Karpas-422 (cell line): ENCODE data around the gene SPTLC2. TPM values are rescaled to one million over a fixed set of nuclear protein-coding genes. Genes with fewer than 3 reads are reported as not detected.
"Not testable (repeated sequence)": the region's sequence is repeated elsewhere in the genome, so short reads cannot be mapped to it uniquely, and the experiment has no call there.

ENCODE experiments used
- DNase-seq: peaks from one replicate; pipeline ENCODE4 v3.0.0-alpha.2; 2015
- H2AFZ ChIP-seq: fragments of 200-600 bp; sonication (generic); 2 replicates; pipeline ENCODE4 v1.6.1; 2014; ENCODE audit warnings: antibody characterized with exemption, low read length, mixed read lengths
- H3K27ac ChIP-seq: fragments of 200-600 bp; sonication (generic); 2 replicates; pipeline ENCODE4 v1.5.1; 2014; ENCODE audit warnings: mild to moderate bottlenecking, low read length, moderate library complexity
- H3K27me3 ChIP-seq: fragments of 200-600 bp; sonication (generic); 2 replicates; pipeline ENCODE4 v1.6.1; 2014; ENCODE audit warnings: low read length, mixed read lengths
- H3K36me3 ChIP-seq: fragments of 200-600 bp; sonication (generic); 2 replicates; pipeline ENCODE4 v1.6.1; 2014; ENCODE audit warnings: low read length, mixed read lengths; ENCODE audit not compliant: insufficient read depth
- H3K4me1 ChIP-seq: fragments of 200-600 bp; sonication (generic); 2 replicates; pipeline ENCODE4 v1.6.1; 2014; ENCODE audit warnings: mild to moderate bottlenecking, low read length, mixed read lengths
- H3K4me2 ChIP-seq: fragments of 200-600 bp; sonication (generic); 2 replicates; pipeline ENCODE4 v1.6.1; 2014; ENCODE audit warnings: low read length, low read depth, mild to moderate bottlenecking; ENCODE audit not compliant: poor library complexity, severe bottlenecking
- H3K4me3 ChIP-seq: fragments of 200-600 bp; sonication (generic); 2 replicates; pipeline ENCODE4 v1.5.1; 2014; ENCODE audit warnings: mild to moderate bottlenecking, antibody characterized with exemption, low read length, mixed read lengths
- H3K79me2 ChIP-seq: fragments of 200-600 bp; sonication (generic); 2 replicates; pipeline ENCODE4 v1.6.1; 2014; ENCODE audit warnings: mild to moderate bottlenecking, low read length, mixed read lengths
- H3K9ac ChIP-seq: fragments of 200-600 bp; sonication (generic); 2 replicates; pipeline ENCODE4 v1.6.0; 2014; ENCODE audit warnings: low read length
- H3K9me2 ChIP-seq: fragments of 200-600 bp; sonication (generic), shearing (Covaris generic); replicated peaks from 2 replicates; pipeline ENCODE4 v1.6.0; 2014; ENCODE audit warnings: mild to moderate bottlenecking, low read length, moderate library complexity; ENCODE audit not compliant: insufficient read depth
- H3K9me3 ChIP-seq: fragments of 300-700, 200-600 bp; sonication (generic); 2 replicates; pipeline ENCODE4 v1.6.1; 2014; ENCODE audit warnings: low read length, mixed read lengths
- H4K20me1 ChIP-seq: fragments of 200-600 bp; sonication (generic); 2 replicates; pipeline ENCODE4 v1.6.1; 2014; ENCODE audit warnings: mild to moderate bottlenecking, antibody characterized with exemption, low read length, low read depth; ENCODE audit not compliant: insufficient read depth
- total RNA-seq: library from RNA; depleted of rRNA; stranded (reverse); fragments of >200 nt; shearing (Covaris generic); gene quantifications from 2 replicates; pipeline ENCODE4 v1.2.3, GENCODE V29; 2014; ENCODE audit warnings: low replicate concordance

SPTLC2 gene
- total RNA-seq, 1 experiment from 2014 or later, result 97.0 TPM

GRCh38 chr14:77638771-77639171 lies 22.3 kb upstream of the SPTLC2 start:
- Histone ChIP-seq H4K20me1 (no peaks in the 10 kb centered on the region), H3K9me3 (peaks cover 4% of the 10 kb centered on the region), H3K36me3 (no peaks in the 10 kb centered on the region), H3K27me3 (no peaks in the 10 kb centered on the region), H3K9me2 (no peaks in the 10 kb centered on the region), H3K27ac (no peak overlapping the region), H3K79me2 (no peaks in the 10 kb centered on the region), H3K4me1 (peaks cover 16% of the 10 kb centered on the region), H3K9ac (no peak overlapping the region), H2AFZ (no peak overlapping the region), H3K4me2 (no peak overlapping the region), H3K4me3 (no peak overlapping the region)
- DNase-seq, result no peak

GRCh38 chr14:77635869-77636268 lies 19.4 kb upstream of the SPTLC2 start:
- H3K4me1 ChIP-seq, H3K4me3 ChIP-seq, DNase-seq, H3K27me3 ChIP-seq, H3K9me2 ChIP-seq, H3K9me3 ChIP-seq, H3K27ac ChIP-seq, H3K4me2 ChIP-seq, H3K36me3 ChIP-seq, H3K9ac ChIP-seq, H2AFZ ChIP-seq, H3K79me2 ChIP-seq, H4K20me1 ChIP-seq: not testable (repeated sequence)

- not testable (repeated sequence) for DNase-seq, H3K9me2 ChIP-seq, H3K4me2 ChIP-seq, H3K27ac ChIP-seq, H3K9ac ChIP-seq, H3K9me3 ChIP-seq, H3K79me2 ChIP-seq, H3K27me3 ChIP-seq, H3K36me3 ChIP-seq, H2AFZ ChIP-seq, H3K4me1 ChIP-seq, H4K20me1 ChIP-seq, H3K4me3 ChIP-seq
These were observed 19.0 kb upstream of the SPTLC2 start for GRCh38 chr14:77635466-77635865.

GRCh38 chr14:77630111-77630510 lies 13.7 kb upstream of the SPTLC2 start:
- Histone ChIP-seq H3K9me3 (peaks cover 9% of the 10 kb centered on the region), H3K36me3 (no peaks in the 10 kb centered on the region), H4K20me1 (no peaks in the 10 kb centered on the region), H3K4me3 (no peak overlapping the region), H3K9ac (no peak overlapping the region), H2AFZ (no peak overlapping the region), H3K27ac (no peak overlapping the region), H3K9me2 (no peaks in the 10 kb centered on the region), H3K79me2 (no peaks in the 10 kb centered on the region), H3K4me2 (no peak overlapping the region), H3K4me1 (no peaks in the 10 kb centered on the region), H3K27me3 (peaks cover 2% of the 10 kb centered on the region; the same call in 1 of the 2 replicates)
- DNase-seq, result no peak

DNA sequence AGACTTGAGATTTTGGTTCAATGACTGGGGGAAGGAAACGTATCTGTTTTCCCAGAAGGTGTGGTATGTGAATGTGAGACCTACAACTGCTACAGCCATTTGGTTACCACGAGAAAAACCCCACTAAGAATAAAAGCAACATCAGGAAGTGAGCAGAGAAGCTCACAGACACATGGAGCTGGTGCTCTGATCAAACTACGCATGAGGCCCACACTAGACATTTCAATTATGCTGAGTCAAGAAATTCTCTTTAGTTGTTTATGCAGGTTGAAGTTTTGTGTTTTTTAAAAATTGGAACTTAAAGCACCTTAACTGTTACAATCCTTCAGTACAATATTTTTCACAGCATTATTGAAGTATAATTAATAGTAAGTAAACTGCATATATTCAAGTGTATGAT lies 8.9 kb upstream of the SPTLC2 start:
- no peak for DNase-seq
- Histone ChIP-seq H4K20me1 (no peaks in the 10 kb centered on the region), H3K79me2 (no peaks in the 10 kb centered on the region), H3K4me2 (no peak overlapping the region), H3K27me3 (peaks cover 2% of the 10 kb centered on the region; the same call in 1 of the 2 replicates), H3K4me3 (no peak overlapping the region), H3K27ac (no peak overlapping the region), H3K4me1 (0 out of 2 replicates have a peak, but pooled peaks cover 2% of the 10 kb centered on the region), H3K9me2 (no peaks in the 10 kb centered on the region), H3K36me3 (no peaks in the 10 kb centered on the region), H2AFZ (no peak overlapping the region), H3K9me3 (0 out of 2 replicates have a peak, but pooled peaks cover 4% of the 10 kb centered on the region), H3K9ac (no peak overlapping the region)

- H3K4me2 ChIP-seq, result no peak overlapping the region
- H4K20me1 ChIP-seq, result no peaks in the 10 kb centered on the region
- no peak overlapping the region for H3K9ac ChIP-seq
- H3K4me1 ChIP-seq, result 0 out of 2 replicates have a peak, but pooled peaks cover 2% of the 10 kb centered on the region
- no peaks in the 10 kb centered on the region for H3K79me2 ChIP-seq
- H3K9me3 ChIP-seq, result no peaks in the 10 kb centered on the region
- no peak for DNase-seq
- H3K4me3 ChIP-seq, result no peak overlapping the region
- H3K27me3 ChIP-seq, result no peaks in the 10 kb centered on the region
- H3K9me2 ChIP-seq, result no peaks in the 10 kb centered on the region
- no peak overlapping the region for H2AFZ ChIP-seq
- H3K36me3 ChIP-seq, result no peaks in the 10 kb centered on the region
- no peak overlapping the region for H3K27ac ChIP-seq
These were observed 6.8 kb upstream of the SPTLC2 start for GRCh38 chr14:77623201-77623600.

- H3K27me3 ChIP-seq, result no peaks in the 10 kb centered on the region
- H3K4me2 ChIP-seq, result no peak overlapping the region
- no peak overlapping the region for H2AFZ ChIP-seq
These were observed 6.0 kb upstream of the SPTLC2 start for GRCh38 chr14:77622366-77622961.

DNA sequence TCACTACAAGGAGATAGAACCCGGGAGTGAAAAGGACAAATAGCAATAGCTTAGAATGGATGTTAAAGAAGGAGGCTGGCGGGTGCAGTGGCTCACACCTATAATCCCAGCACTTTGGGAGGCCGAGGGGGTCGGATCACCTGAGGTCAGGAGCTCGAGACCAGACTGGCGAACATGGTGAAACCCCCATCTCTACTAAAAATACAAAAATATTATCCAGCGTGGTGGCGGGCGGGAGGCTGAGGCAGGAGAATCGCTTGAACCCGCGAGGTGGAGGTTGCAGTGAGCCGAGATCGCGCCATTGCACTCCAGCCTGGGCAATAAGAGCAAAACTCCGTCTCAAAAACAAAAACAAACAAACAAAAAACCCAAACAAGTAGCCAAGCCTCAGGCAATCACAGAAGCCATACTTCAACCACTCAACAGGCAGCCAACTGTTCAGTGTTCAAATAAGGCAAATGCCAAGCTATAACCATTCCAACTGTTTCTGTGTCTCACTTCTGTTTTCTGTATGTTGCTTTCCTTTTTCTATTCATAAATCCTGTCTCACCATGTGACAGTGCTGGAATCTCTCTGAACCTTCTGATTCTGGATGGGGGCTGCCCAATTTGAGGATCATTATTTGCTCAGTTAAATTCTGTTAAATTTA lies 3.9 kb upstream of the SPTLC2 start:
- H4K20me1 ChIP-seq, result no peaks in the 10 kb centered on the region; the same call in 1 of the 2 replicates
- H3K27me3 ChIP-seq, result no peaks in the 10 kb centered on the region
- no peaks in the 10 kb centered on the region for H3K36me3 ChIP-seq
- no peak for DNase-seq
- H3K4me3 ChIP-seq, result no peak overlapping the region
- H3K27ac ChIP-seq, result no peak overlapping the region
- H2AFZ ChIP-seq, result no peak overlapping the region
- peaks cover 8% of the 10 kb centered on the region for H3K79me2 ChIP-seq
- no peaks in the 10 kb centered on the region for H3K9me3 ChIP-seq
- H3K9ac ChIP-seq, result no peak overlapping the region
- peaks cover 10% of the 10 kb centered on the region for H3K4me1 ChIP-seq
- H3K9me2 ChIP-seq, result no peaks in the 10 kb centered on the region
- H3K4me2 ChIP-seq, result no peak overlapping the region

More at GRCh38 chr14:77622366-77622961, 6.0 kb upstream of the SPTLC2 start:
- peaks cover 4% of the 10 kb centered on the region for H3K4me1 ChIP-seq
- no peaks in the 10 kb centered on the region for H3K79me2 ChIP-seq
- no peak overlapping the region for H3K9ac ChIP-seq
- H4K20me1 ChIP-seq, result no peaks in the 10 kb centered on the region
- H3K4me3 ChIP-seq, result no peak overlapping the region
- no peaks in the 10 kb centered on the region for H3K9me2 ChIP-seq
- H3K36me3 ChIP-seq, result no peaks in the 10 kb centered on the region
- no peak overlapping the region for H3K27ac ChIP-seq
- H3K9me3 ChIP-seq, result no peaks in the 10 kb centered on the region
- no peak for DNase-seq
